IPS-15b (cell line): Measurements from ENCODE around the gene ST6GALNAC3.
"Not testable (repeated sequence)": the region's sequence is repeated elsewhere in the genome, so short reads cannot be mapped to it uniquely, and the experiment has no call there.

Experiments used
- H3K27me3 ChIP-seq: one replicate; pipeline ENCODE4 v1.6.1; 2013; ENCODE audit warnings: low read length; ENCODE audit not compliant: control insufficient read depth, insufficient read depth
- H3K36me3 ChIP-seq: one replicate; pipeline ENCODE4 v1.6.1; 2013; ENCODE audit warnings: low read length; ENCODE audit not compliant: control insufficient read depth, insufficient read depth
- H3K4me1 ChIP-seq: one replicate; pipeline ENCODE4 v1.6.1; 2013; ENCODE audit warnings: mild to moderate bottlenecking, low read length; ENCODE audit not compliant: control insufficient read depth, insufficient read depth
- H3K4me3 ChIP-seq: one replicate; pipeline ENCODE4 v1.5.1; 2013; ENCODE audit warnings: low read depth, low read length
- H3K9ac ChIP-seq: one replicate; pipeline ENCODE4 v1.6.1; 2013; ENCODE audit warnings: low read depth, mild to moderate bottlenecking, low read length
- H3K9me3 ChIP-seq: one replicate; pipeline ENCODE4 v1.6.1; 2013; ENCODE audit warnings: mild to moderate bottlenecking, low read length; ENCODE audit not compliant: control insufficient read depth, insufficient read depth

The ST6GALNAC3 gene

GRCh38 chr1:76337542-76338219 is 263.1 kb downstream of the ST6GALNAC3 start:
- Histone ChIP-seq H3K9me3 (no peaks in the 10 kb centered on the region), H3K9ac (no peak overlapping the region), H3K4me1 (no peaks in the 10 kb centered on the region), H3K36me3 (no peaks in the 10 kb centered on the region), H3K27me3 (no peaks in the 10 kb centered on the region), H3K4me3 (no peak overlapping the region)

GRCh38 chr1:76340056-76340455 is 265.5 kb downstream of the ST6GALNAC3 start:
- no peaks in the 10 kb centered on the region for H3K9me3 ChIP-seq
- H3K4me1 ChIP-seq: no peaks in the 10 kb centered on the region
- H3K9ac ChIP-seq: no peak overlapping the region
- no peaks in the 10 kb centered on the region for H3K36me3 ChIP-seq
- no peak overlapping the region for H3K4me3 ChIP-seq
- H3K27me3 ChIP-seq: no peaks in the 10 kb centered on the region

DNA sequence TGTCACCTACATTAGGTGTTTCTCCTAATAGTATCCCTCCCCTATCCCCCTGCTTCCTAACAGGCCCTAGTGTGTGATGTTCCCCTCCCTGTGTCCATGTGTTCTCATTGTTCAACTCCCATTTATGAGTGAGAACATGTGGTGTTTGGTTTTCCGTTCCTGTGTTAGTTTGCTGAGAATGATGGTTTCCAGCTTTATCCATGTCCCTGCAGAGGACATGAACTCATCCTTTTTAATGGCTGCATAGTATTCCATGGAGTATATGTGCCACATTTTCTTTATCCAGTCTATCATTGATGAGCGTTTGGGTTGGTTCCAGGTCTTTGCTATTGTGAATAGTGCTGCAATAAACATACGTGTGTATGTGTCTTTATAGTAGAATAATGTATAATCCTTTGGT is 267.3 kb downstream of the ST6GALNAC3 start:
- not testable (repeated sequence) for H3K9me3 ChIP-seq, H3K36me3 ChIP-seq, H3K9ac ChIP-seq, H3K27me3 ChIP-seq, H3K4me3 ChIP-seq, H3K4me1 ChIP-seq

GRCh38 chr1:76343356-76343755 is 268.8 kb downstream of the ST6GALNAC3 start:
- no peaks in the 10 kb centered on the region for H3K27me3 ChIP-seq
- no peaks in the 10 kb centered on the region for H3K36me3 ChIP-seq
- H3K9me3 ChIP-seq: no peaks in the 10 kb centered on the region
- no peaks in the 10 kb centered on the region for H3K4me1 ChIP-seq
- H3K4me3 ChIP-seq: no peak overlapping the region
- no peak overlapping the region for H3K9ac ChIP-seq

DNA sequence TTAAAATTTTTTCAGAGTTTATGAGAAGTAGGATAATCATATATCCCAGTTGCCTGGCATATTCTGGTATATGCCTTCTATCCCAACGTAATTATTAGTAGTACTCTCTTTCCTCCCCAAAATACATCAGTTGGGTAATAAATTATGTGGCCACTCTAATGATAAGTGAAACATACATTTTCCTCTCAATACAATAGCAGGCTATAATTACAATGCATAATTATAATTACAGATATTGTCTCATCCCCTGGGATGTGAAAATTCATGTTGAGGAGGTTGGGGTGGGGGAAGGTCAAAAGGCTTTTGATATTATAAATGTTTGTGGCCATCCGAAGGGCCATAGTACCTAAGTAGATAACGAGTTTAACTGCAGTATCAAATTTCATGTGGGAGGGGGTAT is 277.1 kb downstream of the ST6GALNAC3 start:
- Histone ChIP-seq H3K27me3 (no peaks in the 10 kb centered on the region), H3K9ac (no peak overlapping the region), H3K4me3 (no peak overlapping the region)

GRCh38 chr1:76352741-76353435 is 278.3 kb downstream of the ST6GALNAC3 start:
- Histone ChIP-seq H3K4me1 (no peaks in the 10 kb centered on the region), H3K27me3 (no peaks in the 10 kb centered on the region), H3K4me3 (no peak overlapping the region), H3K9me3 (no peaks in the 10 kb centered on the region), H3K9ac (no peak overlapping the region), H3K36me3 (no peaks in the 10 kb centered on the region)

More for the DNA sequence above, 277.1 kb downstream of the ST6GALNAC3 start:
- Histone ChIP-seq H3K36me3 (no peaks in the 10 kb centered on the region), H3K9me3 (no peaks in the 10 kb centered on the region), H3K4me1 (no peaks in the 10 kb centered on the region)

- Histone ChIP-seq H3K9ac (no peak overlapping the region), H3K4me1 (no peaks in the 10 kb centered on the region), H3K27me3 (no peaks in the 10 kb centered on the region), H3K4me3 (no peak overlapping the region), H3K9me3 (no peaks in the 10 kb centered on the region), H3K36me3 (no peaks in the 10 kb centered on the region)
These were observed 279.7 kb downstream of the ST6GALNAC3 start for GRCh38 chr1:76354236-76354635.

GRCh38 chr1:76366726-76367125 is 292.2 kb downstream of the ST6GALNAC3 start:
- no peaks in the 10 kb centered on the region for H3K27me3 ChIP-seq
- H3K9me3 ChIP-seq: no peaks in the 10 kb centered on the region
- no peak overlapping the region for H3K4me3 ChIP-seq
- H3K4me1 ChIP-seq: peaks cover 3% of the 10 kb centered on the region
- no peaks in the 10 kb centered on the region for H3K36me3 ChIP-seq
- no peak overlapping the region for H3K9ac ChIP-seq

GRCh38 chr1:76371941-76372340 is 297.4 kb downstream of the ST6GALNAC3 start:
- Histone ChIP-seq H3K9me3 (no peaks in the 10 kb centered on the region), H3K4me1 (no peaks in the 10 kb centered on the region), H3K4me3 (no peak overlapping the region), H3K9ac (no peak overlapping the region), H3K36me3 (no peaks in the 10 kb centered on the region), H3K27me3 (no peaks in the 10 kb centered on the region)

- Histone ChIP-seq H3K27me3 (no peaks in the 10 kb centered on the region), H3K4me3 (no peak overlapping the region), H3K9me3 (no peaks in the 10 kb centered on the region), H3K36me3 (no peaks in the 10 kb centered on the region), H3K4me1 (no peaks in the 10 kb centered on the region), H3K9ac (no peak overlapping the region)
These were observed 299.5 kb downstream of the ST6GALNAC3 start for GRCh38 chr1:76374086-76374485.

DNA sequence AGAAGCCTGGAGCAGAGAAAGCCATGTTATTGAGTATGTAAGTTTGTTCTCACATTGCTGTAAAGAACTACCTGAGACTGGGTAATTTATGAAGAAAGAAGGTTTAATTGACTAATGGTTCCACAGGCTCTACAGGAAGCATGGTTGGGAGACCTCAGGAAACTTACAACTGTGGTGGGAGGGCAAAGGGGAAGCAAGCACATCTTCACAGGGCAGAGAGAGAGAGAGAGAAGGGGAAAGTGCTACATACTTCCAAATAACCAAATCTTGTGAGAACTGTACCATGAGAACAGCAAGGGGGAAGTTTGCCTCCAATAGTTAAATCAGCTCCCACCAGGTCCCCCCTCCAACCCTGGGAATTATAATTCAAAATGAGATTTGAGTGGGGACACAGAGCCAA is 302.7 kb downstream of the ST6GALNAC3 start:
- Histone ChIP-seq H3K36me3 (no peaks in the 10 kb centered on the region), H3K9ac (no peak overlapping the region), H3K4me1 (peaks cover 7% of the 10 kb centered on the region), H3K9me3 (no peaks in the 10 kb centered on the region), H3K27me3 (no peaks in the 10 kb centered on the region), H3K4me3 (no peak overlapping the region)

DNA sequence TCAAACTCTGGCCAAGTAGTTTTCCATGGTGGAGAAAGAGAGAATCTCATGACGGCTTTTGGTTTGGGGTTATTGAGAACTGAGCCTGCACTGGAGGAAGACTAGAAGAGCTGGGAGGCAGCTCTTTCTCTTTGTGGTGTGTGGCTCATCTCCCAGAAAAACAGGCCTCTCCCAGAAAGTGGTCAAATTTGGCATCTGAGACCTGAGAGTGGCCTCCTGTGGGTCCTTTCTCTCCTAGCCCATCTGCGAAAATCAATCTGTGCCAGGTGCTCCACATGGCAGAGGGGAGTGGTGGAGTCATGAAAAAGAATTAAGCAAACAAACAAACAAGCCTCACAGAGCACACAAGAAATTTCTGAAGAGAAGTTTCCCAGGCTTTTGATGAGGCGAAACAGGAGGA is 305.0 kb downstream of the ST6GALNAC3 start:
- Histone ChIP-seq H3K27me3 (no peaks in the 10 kb centered on the region), H3K4me1 (peaks cover 7% of the 10 kb centered on the region), H3K4me3 (no peak overlapping the region), H3K9me3 (no peaks in the 10 kb centered on the region), H3K36me3 (no peaks in the 10 kb centered on the region), H3K9ac (no peak overlapping the region)
